Astrocyte (in vitro differentiated cells and primary cell): ENCODE data around the gene DLGAP5. TPM values are rescaled to one million over a fixed set of nuclear protein-coding genes. Genes with fewer than 3 reads are reported as not detected.

Experiments used
- DNase-seq: peaks from one replicate; pipeline ENCODE4 v3.0.0-alpha.2; 2010; ENCODE audit warnings: low read depth
- FAIRE-seq: peaks from 2 replicates; lab custom pipeline; 2011; peaks lifted over from hg19 to GRCh38; lab: Jason Lieb, UNC
- H2AFZ ChIP-seq: 2 replicates; pipeline ENCODE4 v1.6.0; 2012; ENCODE audit warnings: low read depth, low read length, inconsistent platforms
- H3K27ac ChIP-seq: 2 replicates; pipeline ENCODE4 v1.5.1; 2011; ENCODE audit warnings: low read depth, low read length, inconsistent platforms
- H3K27me3 ChIP-seq: 2 replicates; pipeline ENCODE4 v1.6.0; 2011; ENCODE audit warnings: low read length, inconsistent platforms; ENCODE audit not compliant: insufficient read depth
- H3K36me3 ChIP-seq: 2 replicates; pipeline ENCODE4 v1.5.1; 2011; ENCODE audit warnings: low read length, inconsistent platforms; ENCODE audit not compliant: insufficient read depth
- H3K4me1 ChIP-seq: 2 replicates; pipeline ENCODE4 v1.5.1; 2011; ENCODE audit warnings: low read length, inconsistent platforms; ENCODE audit not compliant: insufficient read depth
- H3K4me2 ChIP-seq: 2 replicates; pipeline ENCODE4 v1.6.0; 2012; ENCODE audit warnings: low read length, inconsistent platforms
- H3K4me3 ChIP-seq: 2 replicates; pipeline ENCODE4 v1.5.1; 2011; ENCODE audit warnings: low read depth, mild to moderate bottlenecking, low read length, inconsistent platforms; ENCODE audit not compliant: insufficient read depth
- H3K79me2 ChIP-seq: 2 replicates; pipeline ENCODE4 v1.6.0; 2012; ENCODE audit warnings: mild to moderate bottlenecking, low read length, inconsistent platforms; ENCODE audit not compliant: insufficient read depth
- H3K9ac ChIP-seq: 2 replicates; pipeline ENCODE4 v1.6.0; 2012; ENCODE audit warnings: mild to moderate bottlenecking, low read length, inconsistent platforms
- H3K9me3 ChIP-seq: 2 replicates; pipeline ENCODE4 v1.5.1; 2012; ENCODE audit warnings: low read depth, mild to moderate bottlenecking, low read length, inconsistent platforms; ENCODE audit not compliant: insufficient read depth
- H4K20me1 ChIP-seq: 2 replicates; pipeline ENCODE4 v1.6.0; 2012; ENCODE audit warnings: low read length, inconsistent platforms; ENCODE audit not compliant: insufficient read depth
- H3K27ac Mint-ChIP-seq: one replicate; pipeline ENCODE4 v1.8.0; 2021; ENCODE audit warnings: mild to moderate bottlenecking, mixed read lengths; ENCODE audit not compliant: unreplicated experiment
- H3K27me3 Mint-ChIP-seq: one replicate; pipeline ENCODE4 v1.8.0; 2021; ENCODE audit warnings: low read depth, mixed read lengths; ENCODE audit not compliant: unreplicated experiment
- H3K36me3 Mint-ChIP-seq: one replicate; pipeline ENCODE4 v1.8.0; 2021; ENCODE audit warnings: low read depth, mixed read lengths; ENCODE audit not compliant: unreplicated experiment
- H3K4me1 Mint-ChIP-seq: one replicate; pipeline ENCODE4 v1.8.0; 2021; ENCODE audit warnings: low read depth, mixed read lengths; ENCODE audit not compliant: unreplicated experiment
- H3K4me3 Mint-ChIP-seq: one replicate; pipeline ENCODE4 v1.8.0; 2021; ENCODE audit warnings: mild to moderate bottlenecking, moderate library complexity, mixed read lengths; ENCODE audit not compliant: unreplicated experiment
- H3K9me3 Mint-ChIP-seq: one replicate; pipeline ENCODE4 v1.8.0; 2021; ENCODE audit warnings: mild to moderate bottlenecking, mixed read lengths; ENCODE audit not compliant: unreplicated experiment
- EZH2 ChIP-seq: IDR thresholded peaks from 2 replicates; pipeline ENCODE4 v1.6.1; 2012; ENCODE audit warnings: mild to moderate bottlenecking, low read length, inconsistent platforms; ENCODE audit not compliant: insufficient read depth
- total RNA-seq: library from RNA; stranded (reverse); gene quantifications from 2 replicates; pipeline ENCODE4 v1.2.1, GENCODE V29; 2021
- TF ChIP-seq, protein P1 (sequence below): IDR thresholded peaks from 2 replicates; pipeline ENCODE4 v1.5.1; 2011; ENCODE audit warnings: low read depth, mild to moderate bottlenecking, inconsistent platforms, low read length, moderate library complexity; ENCODE audit not compliant: insufficient read depth

DLGAP5 gene
- total RNA-seq, 1 donor from 2014 or later = 5.4 TPM

DNA sequence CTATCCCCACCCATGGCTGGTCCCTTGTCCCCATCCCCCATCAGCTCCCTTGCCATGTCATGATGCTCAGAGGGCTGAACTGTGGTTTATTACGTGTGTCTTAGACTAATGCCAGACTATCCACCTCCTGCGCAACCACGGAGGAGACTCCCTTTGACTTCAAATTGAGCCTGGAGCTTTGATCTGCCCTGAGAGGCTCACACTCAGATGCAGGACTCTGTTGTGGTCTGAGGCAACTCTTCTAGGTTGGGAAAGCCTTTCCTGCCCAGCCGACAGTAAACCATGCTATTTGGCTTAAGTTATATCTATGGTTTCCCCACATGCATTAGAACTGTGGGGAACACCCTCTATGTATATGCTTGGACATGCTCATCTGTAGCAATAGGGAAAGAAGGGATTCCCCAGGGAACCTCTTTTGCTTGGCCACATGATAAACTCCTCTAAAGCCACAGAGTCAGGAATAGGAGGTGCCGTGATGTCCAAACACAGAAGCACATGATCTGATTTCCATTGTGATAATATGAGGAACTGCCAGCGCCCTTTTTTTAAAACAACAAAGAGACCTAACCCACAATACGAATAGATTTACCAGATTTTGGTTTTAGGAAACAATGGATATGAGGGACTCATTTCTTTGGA is 73.5 kb downstream of the DLGAP5 start:
- Histone ChIP-seq H3K79me2 (no peaks in the 10 kb centered on the region), H3K36me3 (no peaks in the 10 kb centered on the region), H3K27me3 (no peaks in the 10 kb centered on the region), H3K9me3 (no peaks in the 10 kb centered on the region), H4K20me1 (no peaks in the 10 kb centered on the region), H3K27ac (no peak overlapping the region), H3K4me2 (no peak overlapping the region), H3K9ac (no peak overlapping the region), H3K4me1 (peaks cover 14% of the 10 kb centered on the region), H2AFZ (peak overlapping the region; percentile 34), H3K4me3 (no peak overlapping the region)
- Mint-ChIP-seq H3K27ac (peak overlapping the region; percentile 77), H3K4me3 (no peak overlapping the region), H3K27me3 (peaks cover 6% of the 10 kb centered on the region), H3K9me3 (no peaks in the 10 kb centered on the region), H3K4me1 (peaks cover 20% of the 10 kb centered on the region), H3K36me3 (peaks cover 2% of the 10 kb centered on the region)
- FAIRE-seq (no peak), DNase-seq (peak; percentile 49)
- TF ChIP-seq EZH2 = no peak
- TF ChIP-seq, protein P1, sequence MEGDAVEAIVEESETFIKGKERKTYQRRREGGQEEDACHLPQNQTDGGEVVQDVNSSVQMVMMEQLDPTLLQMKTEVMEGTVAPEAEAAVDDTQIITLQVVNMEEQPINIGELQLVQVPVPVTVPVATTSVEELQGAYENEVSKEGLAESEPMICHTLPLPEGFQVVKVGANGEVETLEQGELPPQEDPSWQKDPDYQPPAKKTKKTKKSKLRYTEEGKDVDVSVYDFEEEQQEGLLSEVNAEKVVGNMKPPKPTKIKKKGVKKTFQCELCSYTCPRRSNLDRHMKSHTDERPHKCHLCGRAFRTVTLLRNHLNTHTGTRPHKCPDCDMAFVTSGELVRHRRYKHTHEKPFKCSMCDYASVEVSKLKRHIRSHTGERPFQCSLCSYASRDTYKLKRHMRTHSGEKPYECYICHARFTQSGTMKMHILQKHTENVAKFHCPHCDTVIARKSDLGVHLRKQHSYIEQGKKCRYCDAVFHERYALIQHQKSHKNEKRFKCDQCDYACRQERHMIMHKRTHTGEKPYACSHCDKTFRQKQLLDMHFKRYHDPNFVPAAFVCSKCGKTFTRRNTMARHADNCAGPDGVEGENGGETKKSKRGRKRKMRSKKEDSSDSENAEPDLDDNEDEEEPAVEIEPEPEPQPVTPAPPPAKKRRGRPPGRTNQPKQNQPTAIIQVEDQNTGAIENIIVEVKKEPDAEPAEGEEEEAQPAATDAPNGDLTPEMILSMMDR = no peak

DNA sequence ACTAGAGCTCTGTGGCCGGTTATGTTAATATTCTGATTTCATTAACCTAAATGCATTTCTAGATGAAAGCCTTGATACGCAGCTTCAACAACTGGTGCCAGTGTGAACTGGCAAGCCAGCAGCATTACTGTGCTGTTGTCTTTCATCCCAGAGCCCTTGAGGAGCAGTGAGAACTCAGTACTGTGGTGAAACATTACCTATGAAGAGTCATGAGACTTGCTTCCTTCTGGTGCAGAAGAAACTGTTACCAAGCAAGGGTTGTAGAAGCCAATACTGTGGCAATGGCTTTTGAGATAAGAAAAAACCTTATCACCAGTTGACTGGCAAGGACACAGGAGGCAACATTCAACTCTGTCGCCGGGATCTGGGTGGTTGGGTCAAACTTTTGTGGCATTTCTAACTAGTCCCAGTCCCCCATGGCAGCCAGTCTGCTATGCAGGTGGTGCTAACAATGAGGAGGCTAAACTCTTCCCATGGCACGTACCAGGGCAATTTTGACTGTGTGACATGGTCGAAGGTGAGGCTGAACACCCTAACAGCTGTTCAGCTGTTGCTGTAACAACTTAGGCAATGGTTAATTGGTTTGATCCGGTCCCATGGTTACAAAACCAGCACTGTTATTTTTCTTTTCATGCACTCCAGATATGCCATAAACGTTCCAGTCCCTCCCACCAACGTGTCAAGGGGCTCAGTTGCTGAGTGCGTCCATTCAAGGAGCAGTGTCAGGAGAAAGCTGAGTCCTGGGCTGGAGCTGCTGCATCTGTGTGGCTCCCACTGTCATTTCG is 74.9 kb downstream of the DLGAP5 start:
- no peak overlapping the region for H2AFZ ChIP-seq
- no peaks in the 10 kb centered on the region for H3K79me2 ChIP-seq
- H3K27me3 ChIP-seq = no peaks in the 10 kb centered on the region
- no peak overlapping the region for H3K4me2 ChIP-seq
- FAIRE-seq (no peak), DNase-seq (no peak)
- no peak overlapping the region for H3K4me3 ChIP-seq
- H3K27ac ChIP-seq = no peak overlapping the region
- Mint-ChIP-seq H3K4me3 (no peak overlapping the region), H3K4me1 (peaks cover 11% of the 10 kb centered on the region), H3K9me3 (no peaks in the 10 kb centered on the region), H3K27ac (no peak overlapping the region), H3K36me3 (peaks cover 2% of the 10 kb centered on the region), H3K27me3 (peaks cover 6% of the 10 kb centered on the region)
- peaks cover 5% of the 10 kb centered on the region for H3K4me1 ChIP-seq
- no peak overlapping the region for H3K9ac ChIP-seq
- TF ChIP-seq, protein P1 = no peak
- no peak for TF ChIP-seq EZH2
- H3K36me3 ChIP-seq = no peaks in the 10 kb centered on the region
- no peaks in the 10 kb centered on the region for H3K9me3 ChIP-seq
- no peaks in the 10 kb centered on the region for H4K20me1 ChIP-seq

DNA sequence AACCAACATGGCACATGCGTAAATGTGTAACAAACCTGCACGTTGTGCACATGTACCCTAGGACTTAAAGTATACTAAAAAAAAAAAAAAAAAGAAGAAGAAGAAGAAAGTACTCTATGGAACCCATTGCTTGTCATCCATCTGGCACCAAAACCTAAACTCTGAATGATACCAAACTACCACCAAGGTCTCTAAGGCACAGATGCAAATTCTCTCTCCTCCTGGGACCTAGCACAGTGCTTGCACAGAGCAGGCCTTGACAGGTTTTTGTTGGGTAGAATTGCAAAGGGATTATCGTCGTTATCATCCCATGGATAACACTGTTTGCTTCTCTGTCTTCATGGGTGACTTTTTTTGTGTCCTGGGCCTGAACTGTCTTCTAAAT is 75.5 kb downstream of the DLGAP5 start:
- no peak for FAIRE-seq

More for the DNA sequence above, 75.5 kb downstream of the DLGAP5 start:
- no peak overlapping the region for H3K4me3 Mint-ChIP-seq
- Histone ChIP-seq H4K20me1 (no peaks in the 10 kb centered on the region), H3K4me3 (no peak overlapping the region), H3K27me3 (no peaks in the 10 kb centered on the region), H3K79me2 (no peaks in the 10 kb centered on the region), H2AFZ (no peak overlapping the region), H3K27ac (no peak overlapping the region), H3K9ac (no peak overlapping the region), H3K9me3 (no peaks in the 10 kb centered on the region), H3K36me3 (no peaks in the 10 kb centered on the region), H3K4me1 (peaks cover 5% of the 10 kb centered on the region), H3K4me2 (no peak overlapping the region)
- H3K9me3 Mint-ChIP-seq = no peaks in the 10 kb centered on the region
- H3K27me3 Mint-ChIP-seq = peaks cover 8% of the 10 kb centered on the region
- peaks cover 2% of the 10 kb centered on the region for H3K36me3 Mint-ChIP-seq
- no peak for DNase-seq
- no peak overlapping the region for H3K27ac Mint-ChIP-seq
- TF ChIP-seq EZH2 = no peak
- TF ChIP-seq, protein P1 = no peak
- H3K4me1 Mint-ChIP-seq = peaks cover 11% of the 10 kb centered on the region
